H7 (cell line): Measurements from ENCODE around the gene TLR8. TPM values are rescaled to one million over a fixed set of nuclear protein-coding genes. Genes with fewer than 3 reads are reported as not detected.

ENCODE experiments used
- DNase-seq: peaks from one replicate; pipeline ENCODE4 v3.0.0; 2012
- H3K27me3 ChIP-seq: 2 replicates; pipeline ENCODE4 v1.6.0; 2011; ENCODE audit warnings: mild to moderate bottlenecking, low read length; ENCODE audit not compliant: control insufficient read depth, insufficient read depth
- H3K36me3 ChIP-seq: replicated peaks from 2 replicates; pipeline ENCODE4 v1.5.1; 2011; ENCODE audit warnings: low read length; ENCODE audit not compliant: control insufficient read depth, insufficient read depth
- H3K4me3 ChIP-seq: 2 replicates; pipeline ENCODE4 v1.5.1; 2011; ENCODE audit warnings: low read depth, mild to moderate bottlenecking, control low read depth, low read length, moderate library complexity; ENCODE audit not compliant: insufficient read depth
- total RNA-seq: library from RNA; depleted of rRNA; stranded (reverse); fragments of >200 nt; shearing (Covaris generic); gene quantifications from 2 replicates; pipeline ENCODE4 v1.2.3, GENCODE V29; 2014

The TLR8 gene
- total RNA-seq, 1 experiment from 2014 or later = not detected

DNA sequence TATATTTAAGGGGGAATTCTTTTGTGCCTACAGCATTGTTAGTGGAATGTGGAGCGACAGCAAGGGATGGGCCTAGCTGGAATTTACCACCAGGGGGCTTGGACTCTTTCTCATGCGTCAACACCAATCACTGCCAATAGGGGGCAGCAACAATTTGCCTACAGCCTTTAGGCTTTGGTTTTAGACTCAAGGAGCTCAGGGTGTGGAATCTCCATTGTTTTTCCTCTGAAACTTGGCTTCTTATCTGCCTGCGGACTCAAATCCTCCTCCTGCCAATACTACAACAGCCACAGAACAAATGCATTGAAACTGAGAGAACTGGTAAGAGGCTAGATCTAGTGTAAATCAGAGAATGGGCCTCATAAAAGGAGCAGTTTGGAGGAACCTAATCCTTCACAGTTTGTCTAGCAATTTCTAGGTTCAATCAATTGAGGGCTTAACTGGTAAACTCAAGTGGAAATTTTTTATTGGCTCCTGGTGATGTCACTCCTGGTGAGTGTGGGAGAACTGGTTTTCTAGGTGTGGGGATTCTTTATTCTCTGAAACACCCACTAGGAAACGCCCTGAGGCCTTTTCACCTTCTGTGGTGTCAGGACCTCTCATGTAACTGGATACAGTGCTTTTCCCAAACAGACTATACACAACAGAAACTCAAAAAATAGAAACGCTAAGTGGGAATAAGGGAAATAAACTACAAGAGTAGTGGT lies 40.6 kb downstream of the TLR8 start:
- peak; percentile 71 for DNase-seq
- H3K27me3 ChIP-seq = no peaks in the 10 kb centered on the region
- H3K36me3 ChIP-seq = no peaks in the 10 kb centered on the region
- H3K4me3 ChIP-seq = no peak overlapping the region

- no peak for DNase-seq
- H3K27me3 ChIP-seq = no peaks in the 10 kb centered on the region
- no peak overlapping the region for H3K4me3 ChIP-seq
- H3K36me3 ChIP-seq = no peaks in the 10 kb centered on the region
Observed at GRCh38 chrX:12947545-12948235, 41.3 kb downstream of the TLR8 start.

DNA sequence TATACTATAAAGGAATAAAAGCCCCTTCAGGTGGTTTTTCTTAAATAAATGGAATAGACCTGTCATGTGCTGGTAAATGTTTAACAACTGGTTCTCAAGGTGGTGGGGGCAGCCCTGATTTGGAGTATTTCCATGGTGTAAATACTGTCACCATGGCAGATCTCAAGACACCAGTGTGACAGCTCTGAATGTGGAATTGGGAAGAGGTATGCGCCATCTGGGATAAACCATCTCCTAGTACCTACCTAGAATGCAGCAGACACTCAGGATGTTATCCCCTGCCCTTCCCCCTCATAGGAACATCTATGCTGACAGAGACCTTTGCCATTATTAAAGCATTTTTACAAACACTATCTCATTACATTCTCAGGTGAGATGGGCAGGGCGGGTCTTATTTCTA lies 42.1 kb downstream of the TLR8 start:
- H3K36me3 ChIP-seq = no peaks in the 10 kb centered on the region
- DNase-seq = no peak
- no peak overlapping the region for H3K4me3 ChIP-seq
- no peaks in the 10 kb centered on the region for H3K27me3 ChIP-seq

DNA sequence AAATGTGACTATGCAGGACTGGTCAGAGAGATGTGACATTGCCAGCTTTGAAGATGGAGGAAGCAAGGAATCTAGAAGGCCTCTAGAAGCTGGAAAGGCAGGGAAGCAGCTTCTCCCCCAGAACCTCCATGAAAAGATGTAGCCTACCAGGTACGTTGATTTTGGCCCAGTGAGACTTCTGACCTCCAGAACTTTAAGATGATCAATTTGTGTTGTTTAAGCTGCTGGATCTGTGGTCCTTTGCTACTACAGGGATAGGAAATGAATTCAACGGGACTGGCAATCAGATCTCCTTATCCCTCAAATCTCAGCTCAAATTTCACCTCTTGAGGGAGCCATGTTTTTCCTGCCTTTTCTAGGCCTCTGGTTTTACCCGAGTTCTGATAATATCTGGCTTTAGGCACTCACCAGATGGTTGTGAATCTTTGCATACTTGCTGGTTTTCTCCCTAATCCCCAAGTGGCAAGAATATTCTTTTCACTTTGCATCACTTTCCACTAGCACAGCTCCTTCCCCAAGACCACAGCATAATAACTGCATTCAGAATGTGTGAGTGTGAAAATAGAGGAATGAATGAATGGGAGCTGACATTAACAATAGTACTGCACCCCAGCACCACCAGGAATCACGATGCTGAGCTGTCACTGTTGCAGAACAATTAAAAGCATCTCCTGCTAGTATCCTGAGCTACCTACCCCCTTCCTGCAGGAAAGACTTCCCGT lies 42.9 kb downstream of the TLR8 start:
- H3K27me3 ChIP-seq = no peaks in the 10 kb centered on the region
- DNase-seq = no peak
- H3K4me3 ChIP-seq = no peak overlapping the region

GRCh38 chrX:12949927-12950656 lies 43.7 kb downstream of the TLR8 start:
- no peaks in the 10 kb centered on the region for H3K36me3 ChIP-seq
- H3K4me3 ChIP-seq = no peak overlapping the region
- DNase-seq = no peak
- H3K27me3 ChIP-seq = no peaks in the 10 kb centered on the region

More for the DNA sequence above, 42.9 kb downstream of the TLR8 start:
- no peaks in the 10 kb centered on the region for H3K36me3 ChIP-seq

DNA sequence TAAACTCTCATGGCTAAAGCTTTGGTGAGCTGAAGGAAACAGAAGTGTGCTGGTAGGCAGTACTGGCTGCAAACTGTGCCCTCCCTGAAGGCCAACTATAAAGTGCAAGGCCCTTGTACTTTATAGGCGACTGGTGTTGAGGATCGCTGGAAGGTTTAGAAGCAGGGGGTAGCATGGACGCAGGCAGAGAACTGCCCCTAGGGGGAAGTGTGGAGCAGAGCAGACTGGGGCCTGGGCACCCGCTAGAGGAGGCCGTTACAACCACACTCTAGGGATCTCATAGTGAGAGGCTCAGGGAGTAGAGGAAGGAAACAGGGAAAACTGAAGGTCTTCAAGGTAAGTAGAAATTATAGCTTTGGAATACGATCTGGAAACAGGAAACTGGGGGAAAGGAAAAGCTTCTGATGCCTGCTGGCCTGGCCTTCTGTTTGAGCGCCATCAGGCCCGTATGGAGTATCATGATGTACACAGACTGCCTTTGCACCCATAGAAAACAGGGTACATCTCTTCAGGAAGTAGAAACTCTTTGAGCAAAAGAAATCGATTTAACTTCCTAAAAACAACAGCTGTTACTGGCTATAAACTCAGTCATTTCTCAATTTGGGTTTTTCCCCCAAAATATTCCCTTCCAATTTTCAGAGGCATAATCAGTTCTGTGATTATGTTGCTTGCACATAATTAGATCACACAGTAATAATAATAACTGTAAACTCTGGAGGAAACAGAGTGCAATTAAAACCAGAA lies 44.6 kb downstream of the TLR8 start:
- DNase-seq = peak; percentile 81
- no peaks in the 10 kb centered on the region for H3K36me3 ChIP-seq
- no peaks in the 10 kb centered on the region for H3K27me3 ChIP-seq
- H3K4me3 ChIP-seq = no peak overlapping the region

DNA sequence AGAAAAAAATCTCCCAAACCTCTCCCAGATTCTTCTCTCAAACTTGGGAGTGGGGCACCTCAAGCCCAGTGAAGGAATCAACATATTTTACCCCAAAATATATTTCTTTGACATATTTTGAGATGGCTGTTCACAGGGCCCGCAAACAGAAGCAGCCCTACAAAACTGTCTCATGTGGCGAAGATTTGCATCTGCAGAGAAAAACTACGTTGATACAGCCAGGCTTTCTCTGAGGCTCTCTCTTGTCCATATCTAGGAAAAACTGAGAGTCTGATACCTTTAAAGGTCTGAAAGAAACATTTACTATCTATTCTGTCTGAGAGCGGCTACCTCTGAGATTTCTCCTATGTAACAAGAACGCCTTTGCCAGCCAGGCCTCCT lies 45.2 kb downstream of the TLR8 start:
- Histone ChIP-seq H3K36me3 (no peaks in the 10 kb centered on the region), H3K4me3 (no peak overlapping the region), H3K27me3 (no peaks in the 10 kb centered on the region)
- no peak for DNase-seq

DNA sequence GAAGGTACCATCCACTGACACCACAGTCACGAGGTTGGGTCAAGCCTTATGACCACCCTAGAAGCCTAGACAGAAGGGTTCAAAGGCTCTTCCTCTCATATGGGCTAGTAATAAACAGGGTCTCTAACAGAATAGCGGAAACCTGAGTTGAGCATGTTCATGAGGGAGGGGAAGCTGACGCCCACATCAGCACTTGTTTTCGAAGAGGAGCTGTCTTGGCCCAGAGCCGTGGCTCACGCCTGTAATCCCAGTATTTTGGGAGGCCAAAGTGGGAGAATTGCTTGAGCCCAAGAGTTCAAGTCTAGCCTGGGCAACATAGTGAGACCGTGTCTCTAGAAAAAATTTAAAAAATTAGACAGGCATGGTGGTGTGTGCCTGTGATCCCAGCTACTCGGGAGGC lies 47.0 kb downstream of the TLR8 start:
- no peak overlapping the region for H3K4me3 ChIP-seq
- no peaks in the 10 kb centered on the region for H3K36me3 ChIP-seq
- DNase-seq = no peak
- no peaks in the 10 kb centered on the region for H3K27me3 ChIP-seq

- no peak overlapping the region for H3K4me3 ChIP-seq
- DNase-seq = no peak
- no peaks in the 10 kb centered on the region for H3K36me3 ChIP-seq
- no peaks in the 10 kb centered on the region for H3K27me3 ChIP-seq
Observed at GRCh38 chrX:12954376-12954775, 48.0 kb downstream of the TLR8 start.

- Histone ChIP-seq H3K36me3 (no peaks in the 10 kb centered on the region), H3K4me3 (no peak overlapping the region), H3K27me3 (no peaks in the 10 kb centered on the region)
- no peak for DNase-seq
Observed at GRCh38 chrX:12954981-12955380, 48.6 kb downstream of the TLR8 start.

GRCh38 chrX:12955882-12956703 lies 49.7 kb downstream of the TLR8 start:
- H3K27me3 ChIP-seq = no peaks in the 10 kb centered on the region
- DNase-seq = no peak
- H3K36me3 ChIP-seq = no peaks in the 10 kb centered on the region
- no peak overlapping the region for H3K4me3 ChIP-seq

- peak; percentile 59 for DNase-seq
Observed at GRCh38 chrX:12956704-12957534, 50.5 kb downstream of the TLR8 start.

GRCh38 chrX:12958059-12958458 lies 51.6 kb downstream of the TLR8 start:
- Histone ChIP-seq H3K27me3 (no peaks in the 10 kb centered on the region), H3K4me3 (no peak overlapping the region), H3K36me3 (no peaks in the 10 kb centered on the region)
- peak; percentile 4 for DNase-seq

More at GRCh38 chrX:12956704-12957534, 50.5 kb downstream of the TLR8 start:
- Histone ChIP-seq H3K4me3 (no peak overlapping the region), H3K27me3 (no peaks in the 10 kb centered on the region), H3K36me3 (no peaks in the 10 kb centered on the region)
